GM18499 (cell line): ENCODE measurements around the gene PBOV1.
"Not testable (repeated sequence)": the region's sequence is repeated elsewhere in the genome, so short reads cannot be mapped to it uniquely, and the experiment has no call there.

Experiments
- ATAC-seq: cut with Tn5 transposase; IDR thresholded peaks from one replicate; pipeline ENCODE4 v1.9.1; 2021; ENCODE audit warnings: moderate number of reproducible peaks; ENCODE audit not compliant: insufficient read depth, unreplicated experiment

PBOV1 gene

GRCh38 chr6:138239774-138240173 is 21.5 kb upstream of the PBOV1 start:
- ATAC-seq, result no peak

GRCh38 chr6:138238368-138238767 is 20.1 kb upstream of the PBOV1 start:
- no peak for ATAC-seq

- no peak for ATAC-seq
These were observed 19.2 kb upstream of the PBOV1 start for GRCh38 chr6:138237463-138237862.

- no peak for ATAC-seq
These were observed 17.4 kb upstream of the PBOV1 start for GRCh38 chr6:138235693-138236092.

- no peak for ATAC-seq
These were observed 16.9 kb upstream of the PBOV1 start for GRCh38 chr6:138235205-138235604.

- no peak for ATAC-seq
These were observed 16.1 kb upstream of the PBOV1 start for GRCh38 chr6:138234363-138234762.

- ATAC-seq, result no peak
These were observed 13.1 kb upstream of the PBOV1 start for GRCh38 chr6:138231381-138231886.

GRCh38 chr6:138230759-138231380 is 12.6 kb upstream of the PBOV1 start:
- ATAC-seq, result no peak

GRCh38 chr6:138230221-138230620 is 11.9 kb upstream of the PBOV1 start:
- ATAC-seq, result no peak

GRCh38 chr6:138229663-138230179 is 11.4 kb upstream of the PBOV1 start:
- ATAC-seq, result no peak

- no peak for ATAC-seq
These were observed 10.8 kb upstream of the PBOV1 start for GRCh38 chr6:138229072-138229471.

- ATAC-seq, result no peak
These were observed 9.1 kb upstream of the PBOV1 start for GRCh38 chr6:138227316-138227781.

- ATAC-seq, result no peak
These were observed 8.5 kb upstream of the PBOV1 start for GRCh38 chr6:138226700-138227315.

GRCh38 chr6:138225953-138226352 is 7.7 kb upstream of the PBOV1 start:
- no peak for ATAC-seq

GRCh38 chr6:138222901-138223546 is 4.7 kb upstream of the PBOV1 start:
- no peak for ATAC-seq

GRCh38 chr6:138219901-138220300 is 1.6 kb upstream of the PBOV1 start:
- ATAC-seq, result no peak

GRCh38 chr6:138219398-138219797 is 1.1 kb upstream of the PBOV1 start:
- no peak for ATAC-seq

- no peak for ATAC-seq
These were observed 3.1 kb downstream of the PBOV1 start for GRCh38 chr6:138215093-138215782.

- not testable (repeated sequence) for ATAC-seq
These were observed 5.8 kb downstream of the PBOV1 start for GRCh38 chr6:138212530-138212929.

- no peak for ATAC-seq
These were observed 6.7 kb downstream of the PBOV1 start for GRCh38 chr6:138211601-138212000.
